ENCODE results near the gene TGFBR1. TPM values are rescaled to one million over a fixed set of nuclear protein-coding genes. Genes with fewer than 3 reads are reported as not detected.

The TGFBR1 gene
- total RNA-seq, 2 experiments from 2014 or later, result 60.7 to 71.2 TPM

- H3K36me3 Mint-ChIP-seq (ENCODE audit: low read depth), result no peaks in the 10 kb centered on the region
- ChIA-PET CTCF (interaction anchor here (1.7 to 1.9 kb wide), 2 partner anchors 9 to 15 kb away, joined by 5 to 6 read pairs; no protein-coding TSS in a partner anchor), POLR2A (no interaction called here)
- H3K4me1 Mint-ChIP-seq, result peaks cover 35% of the 10 kb centered on the region
- H3K4me3 Mint-ChIP-seq, result no peak overlapping the region
- DNase-seq, result no peak
- H3K9me3 Mint-ChIP-seq, result peaks cover 4% of the 10 kb centered on the region
- H3K27ac Mint-ChIP-seq, result no peak overlapping the region
- H3K27me3 Mint-ChIP-seq, result no peaks in the 10 kb centered on the region
These were observed 65.3 kb downstream of the TGFBR1 start for GRCh38 chr9:99169982-99170761.

GRCh38 chr9:99171225-99172123, 66.6 kb downstream of the TGFBR1 start:
- no peaks in the 10 kb centered on the region for H3K36me3 Mint-ChIP-seq (ENCODE audit: low read depth)
- no peak for DNase-seq
- POLR2A ChIA-PET, result interaction anchor here (1.1 kb wide), 1 partner anchor 50 kb away, joined by 3 read pairs; the partner anchor contains the start of gene ALG2

GRCh38 chr9:99172124-99173091, 67.5 kb downstream of the TGFBR1 start:
- H3K4me1 Mint-ChIP-seq, result peaks cover 16% of the 10 kb centered on the region
- CTCF ChIA-PET, result interaction anchor here (0.6 to 2.4 kb wide), 4 partner anchors 12 to 711 kb away, joined by 3 to 10 read pairs (median 3); partner anchors contain the start of genes ALG2 and SEC61B
- H3K4me3 Mint-ChIP-seq, result no peak overlapping the region
- H3K27me3 Mint-ChIP-seq, result no peaks in the 10 kb centered on the region
- H3K9me3 Mint-ChIP-seq, result no peaks in the 10 kb centered on the region
- H3K27ac Mint-ChIP-seq, result no peak overlapping the region
- POLR2A ChIA-PET, result interaction anchor here (1.1 kb wide), 1 partner anchor 49 kb away, joined by 3 read pairs; the partner anchor contains the start of gene ALG2
- no peak for DNase-seq
- H3K36me3 Mint-ChIP-seq (ENCODE audit: low read depth), result no peaks in the 10 kb centered on the region

More at GRCh38 chr9:99171225-99172123, 66.6 kb downstream of the TGFBR1 start:
- no peaks in the 10 kb centered on the region for H3K9me3 Mint-ChIP-seq
- H3K27me3 Mint-ChIP-seq, result no peaks in the 10 kb centered on the region
- H3K4me3 Mint-ChIP-seq, result no peak overlapping the region
- peaks cover 22% of the 10 kb centered on the region for H3K4me1 Mint-ChIP-seq
- no peak overlapping the region for H3K27ac Mint-ChIP-seq
- CTCF ChIA-PET, result interaction anchor here (1.2 to 2.4 kb wide), 3 partner anchors 13 to 50 kb away, joined by 3 to 10 read pairs (median 6); partner anchors contain the start of genes ALG2 and SEC61B

DNA sequence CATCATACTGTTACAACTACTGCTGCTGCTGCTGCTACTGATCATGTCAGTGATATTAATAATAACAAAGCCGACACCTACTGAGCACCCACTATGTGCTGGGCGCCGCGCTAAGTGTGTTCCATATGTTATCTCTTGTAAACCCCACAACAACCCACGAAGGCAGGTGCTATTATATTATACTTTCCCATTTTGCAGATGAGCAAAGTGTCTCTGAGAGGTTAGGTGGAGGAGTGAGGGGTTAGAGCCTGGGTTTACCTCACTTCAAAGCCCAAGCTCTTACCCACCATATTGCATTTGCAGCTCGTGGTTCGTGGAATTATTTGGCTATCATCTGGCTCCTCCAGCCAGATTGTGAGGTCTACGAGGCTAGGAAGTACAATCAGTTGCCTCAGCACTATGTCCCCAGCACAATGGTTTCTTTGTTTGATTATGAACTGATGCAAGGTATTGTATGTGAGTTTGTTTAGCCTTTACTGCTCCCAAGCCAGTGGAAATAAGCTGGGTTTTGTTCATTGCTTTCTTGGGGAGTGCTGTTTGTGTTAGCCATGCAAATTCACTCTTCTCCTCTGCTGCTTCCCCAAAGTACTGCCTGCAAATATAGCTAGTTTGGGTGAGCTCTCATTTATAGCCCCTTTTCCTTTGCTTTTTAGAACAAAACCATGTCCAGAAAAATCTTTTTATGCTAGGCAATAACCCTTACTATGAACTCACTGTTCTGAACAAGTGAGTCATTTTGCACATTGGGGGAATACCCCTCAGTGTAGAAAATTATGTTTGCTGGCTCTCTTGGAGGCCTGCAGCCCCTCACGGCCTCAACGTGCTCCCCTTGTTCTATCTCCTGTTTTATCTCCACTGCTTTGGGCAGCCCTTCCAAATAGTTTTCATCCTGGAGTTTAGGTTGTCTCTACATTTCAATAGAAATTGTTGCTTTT, 68.9 kb downstream of the TGFBR1 start:
- Mint-ChIP-seq H3K9me3 (no peaks in the 10 kb centered on the region), H3K36me3 (ENCODE audit: low read depth) (no peaks in the 10 kb centered on the region), H3K4me1 (peaks cover 6% of the 10 kb centered on the region), H3K27me3 (no peaks in the 10 kb centered on the region), H3K4me3 (no peak overlapping the region), H3K27ac (no peak overlapping the region)
- DNase-seq, result no peak
- ChIA-PET CTCF (interaction anchor here (0.7 to 2.4 kb wide), 6 partner anchors 11 to 830 kb away, joined by 3 to 10 read pairs (median 3); no protein-coding TSS in a partner anchor), POLR2A (no interaction called here)

- no peaks in the 10 kb centered on the region for H3K27me3 Mint-ChIP-seq
- no peak for DNase-seq
- H3K4me1 Mint-ChIP-seq, result peaks cover 30% of the 10 kb centered on the region
- CTCF ChIA-PET, result interaction anchor here (3.9 kb wide), 1 partner anchor 9 kb away, joined by 13 read pairs; no protein-coding TSS in a partner anchor
- no peak overlapping the region for H3K27ac Mint-ChIP-seq
- POLR2A ChIA-PET, result interaction anchor here (0.5 kb wide), 1 partner anchor 326 kb away, joined by 3 read pairs; no protein-coding TSS in a partner anchor
- no peaks in the 10 kb centered on the region for H3K9me3 Mint-ChIP-seq
- H3K4me3 Mint-ChIP-seq, result no peak overlapping the region
- H3K36me3 Mint-ChIP-seq (ENCODE audit: low read depth), result no peaks in the 10 kb centered on the region
These were observed 71.7 kb downstream of the TGFBR1 start for GRCh38 chr9:99176527-99177013.

DNA sequence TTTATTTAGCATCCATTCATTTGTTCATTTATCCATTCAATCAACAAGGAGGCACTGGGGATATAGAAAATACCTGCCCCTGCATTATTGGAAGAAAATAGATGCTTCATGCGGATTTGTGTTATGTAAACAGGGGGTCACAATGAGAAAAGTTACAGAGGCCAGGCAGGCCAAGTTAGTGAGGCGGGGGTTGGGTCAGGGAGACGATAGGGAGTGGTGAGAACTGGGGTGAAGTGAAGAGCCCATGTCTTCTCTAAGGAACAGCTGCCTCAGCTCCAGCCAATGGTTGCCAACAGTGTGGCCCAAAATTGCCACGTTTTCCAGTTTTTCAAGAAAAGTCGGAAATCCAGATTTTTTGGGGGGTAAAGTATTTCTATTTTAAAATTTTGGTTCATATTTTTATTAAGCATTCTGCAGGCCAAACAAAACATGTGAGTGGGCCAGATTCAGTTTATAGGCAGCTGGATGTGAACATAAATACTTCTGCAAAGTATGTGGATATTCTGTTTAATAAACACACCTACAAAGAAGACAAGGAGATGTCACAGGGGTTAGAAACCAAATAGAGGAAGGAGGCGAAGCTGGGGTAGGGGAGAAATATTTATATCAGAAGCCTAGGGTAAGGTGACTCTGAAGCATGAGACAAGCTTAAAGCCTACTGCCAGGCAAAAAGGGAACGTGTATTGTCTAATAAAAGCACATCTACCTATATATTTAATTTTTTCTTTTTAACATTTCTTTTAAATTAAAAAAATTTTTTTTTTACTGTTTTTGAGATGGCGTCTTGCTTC, 72.9 kb downstream of the TGFBR1 start:
- ChIA-PET POLR2A (no interaction called here), CTCF (interaction anchor here (1.1 to 3.9 kb wide), 3 partner anchors 8 to 43 kb away, joined by 3 to 13 read pairs (median 5); no protein-coding TSS in a partner anchor)
- Mint-ChIP-seq H3K27ac (no peak overlapping the region), H3K4me1 (peaks cover 41% of the 10 kb centered on the region), H3K9me3 (no peaks in the 10 kb centered on the region), H3K27me3 (no peaks in the 10 kb centered on the region), H3K4me3 (no peak overlapping the region), H3K36me3 (ENCODE audit: low read depth) (no peaks in the 10 kb centered on the region)
- DNase-seq, result no peak

- no peaks in the 10 kb centered on the region for H3K9me3 Mint-ChIP-seq
These were observed 74.3 kb downstream of the TGFBR1 start for GRCh38 chr9:99178912-99179872.

DNA sequence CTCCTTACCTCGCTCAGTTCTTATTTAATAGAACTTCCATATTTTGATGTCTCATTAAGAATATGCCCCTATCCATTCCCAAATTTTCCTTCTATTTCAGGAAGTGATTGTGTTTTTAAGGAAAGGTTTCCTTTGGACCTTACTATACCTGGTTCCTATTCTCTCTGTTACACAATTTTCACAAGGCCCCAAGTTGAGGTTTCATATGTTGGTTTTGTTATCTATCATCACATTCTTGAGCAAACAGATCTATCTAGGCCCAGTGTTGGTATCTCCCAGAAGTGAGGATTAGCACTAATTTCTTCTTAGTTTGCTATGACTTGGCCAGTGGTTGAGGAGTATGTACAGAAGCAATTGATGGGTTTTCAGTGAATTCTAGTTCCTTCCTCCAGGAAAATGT, 75.3 kb downstream of the TGFBR1 start:
- Mint-ChIP-seq H3K9me3 (no peaks in the 10 kb centered on the region), H3K27me3 (no peaks in the 10 kb centered on the region), H3K4me1 (peaks cover 55% of the 10 kb centered on the region), H3K4me3 (no peak overlapping the region), H3K27ac (no peak overlapping the region), H3K36me3 (ENCODE audit: low read depth) (no peaks in the 10 kb centered on the region)
- POLR2A ChIA-PET, result no interaction called here
- CTCF ChIA-PET, result no interaction called here
- no peak for DNase-seq

More at GRCh38 chr9:99178912-99179872, 74.3 kb downstream of the TGFBR1 start:
- no peak for DNase-seq
- Mint-ChIP-seq H3K4me3 (no peak overlapping the region), H3K27me3 (no peaks in the 10 kb centered on the region), H3K36me3 (ENCODE audit: low read depth) (no peaks in the 10 kb centered on the region), H3K27ac (no peak overlapping the region), H3K4me1 (peaks cover 50% of the 10 kb centered on the region)
- ChIA-PET CTCF (interaction anchor here (0.6 to 3.9 kb wide), 4 partner anchors 9 to 41 kb away, joined by 3 to 13 read pairs (median 4); no protein-coding TSS in a partner anchor), POLR2A (no interaction called here)

DNA sequence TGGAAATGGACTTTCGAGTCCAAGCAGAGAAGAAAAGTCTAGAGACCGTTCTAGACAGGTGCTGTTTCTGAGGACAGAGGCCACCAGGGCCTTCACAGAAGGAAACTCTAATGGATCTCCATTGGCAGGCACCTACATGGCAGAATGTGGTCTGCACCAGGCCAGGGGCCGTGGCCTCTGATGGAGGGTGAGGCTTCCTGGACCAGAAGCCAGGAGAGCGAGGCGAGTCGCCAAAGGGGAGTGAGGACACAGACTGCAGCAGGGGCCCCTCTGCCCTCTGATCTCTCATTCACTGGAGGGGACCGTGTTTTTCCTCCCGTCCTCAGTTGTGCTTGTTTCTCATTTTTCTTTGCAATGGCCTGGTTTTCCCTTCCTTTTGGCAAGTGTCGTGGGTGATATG, 75.7 kb downstream of the TGFBR1 start:
- no peaks in the 10 kb centered on the region for H3K27me3 Mint-ChIP-seq
- no peak for DNase-seq
- H3K9me3 Mint-ChIP-seq, result no peaks in the 10 kb centered on the region
- peaks cover 55% of the 10 kb centered on the region for H3K4me1 Mint-ChIP-seq
- H3K4me3 Mint-ChIP-seq, result no peak overlapping the region
- H3K27ac Mint-ChIP-seq, result no peak overlapping the region
- H3K36me3 Mint-ChIP-seq (ENCODE audit: low read depth), result no peaks in the 10 kb centered on the region
- ChIA-PET CTCF (no interaction called here), POLR2A (no interaction called here)

DNA sequence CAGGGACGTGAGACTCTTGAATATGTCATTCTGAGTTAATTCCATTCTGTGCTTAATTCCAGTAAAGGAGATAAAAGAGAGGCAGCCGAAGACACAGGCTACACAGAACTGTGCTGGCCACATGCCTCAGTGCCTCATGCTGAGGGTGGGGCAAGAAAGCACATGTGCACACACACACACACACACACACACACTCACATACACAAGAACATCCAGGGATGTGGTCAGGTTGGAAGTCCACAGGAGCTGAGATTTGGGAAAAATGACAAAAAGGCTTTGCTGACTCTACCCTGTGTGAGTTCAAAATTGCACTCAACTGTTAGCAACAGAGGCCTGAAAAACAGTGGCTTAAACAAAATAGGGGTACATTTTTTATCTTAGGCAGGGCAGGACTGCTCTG, 76.3 kb downstream of the TGFBR1 start:
- no peak for DNase-seq
- ChIA-PET POLR2A (no interaction called here), CTCF (no interaction called here)
- H3K9me3 Mint-ChIP-seq, result no peaks in the 10 kb centered on the region
- no peak overlapping the region for H3K27ac Mint-ChIP-seq
- H3K4me3 Mint-ChIP-seq, result no peak overlapping the region
- no peaks in the 10 kb centered on the region for H3K27me3 Mint-ChIP-seq
- peaks cover 55% of the 10 kb centered on the region for H3K4me1 Mint-ChIP-seq
- H3K36me3 Mint-ChIP-seq (ENCODE audit: low read depth), result no peaks in the 10 kb centered on the region

Data from activated CD4-positive, alpha-beta T cell treated with anti-CD3 and anti-CD28 coated beads, Interleukin-2, amount 10 ng/mL, durations not matched to agents 7 days and 5 days (primary cell).